Keratinocyte (primary cell): ENCODE results near the gene TTC21B.

Experiments used
- EZH2 ChIP-seq: IDR thresholded peaks from one replicate; pipeline ENCODE4 v1.6.1; 2012; ENCODE audit warnings: inconsistent platforms, mild to moderate bottlenecking, low read length, moderate library complexity
- TF ChIP-seq, protein P1 (sequence below), 3 experiments: IDR thresholded peaks in 1 of 3; conservative IDR thresholded peaks in 1 of 3; optimal IDR thresholded peaks in 1 of 3; 2 replicates in 2 of 3; 3 replicates in 1 of 3; pipeline versions ENCODE3 to v1.5.1; 2011; ENCODE audit warnings: low read length in 3 of 3, mild to moderate bottlenecking in 3 of 3, moderate library complexity in 2 of 3, control low read depth in 1 of 3, inconsistent platforms in 1 of 3; ENCODE audit not compliant: insufficient read depth in 2 of 3; ENCODE audit errors: extremely low read depth in 1 of 3

- TF ChIP-seq, protein P1, sequence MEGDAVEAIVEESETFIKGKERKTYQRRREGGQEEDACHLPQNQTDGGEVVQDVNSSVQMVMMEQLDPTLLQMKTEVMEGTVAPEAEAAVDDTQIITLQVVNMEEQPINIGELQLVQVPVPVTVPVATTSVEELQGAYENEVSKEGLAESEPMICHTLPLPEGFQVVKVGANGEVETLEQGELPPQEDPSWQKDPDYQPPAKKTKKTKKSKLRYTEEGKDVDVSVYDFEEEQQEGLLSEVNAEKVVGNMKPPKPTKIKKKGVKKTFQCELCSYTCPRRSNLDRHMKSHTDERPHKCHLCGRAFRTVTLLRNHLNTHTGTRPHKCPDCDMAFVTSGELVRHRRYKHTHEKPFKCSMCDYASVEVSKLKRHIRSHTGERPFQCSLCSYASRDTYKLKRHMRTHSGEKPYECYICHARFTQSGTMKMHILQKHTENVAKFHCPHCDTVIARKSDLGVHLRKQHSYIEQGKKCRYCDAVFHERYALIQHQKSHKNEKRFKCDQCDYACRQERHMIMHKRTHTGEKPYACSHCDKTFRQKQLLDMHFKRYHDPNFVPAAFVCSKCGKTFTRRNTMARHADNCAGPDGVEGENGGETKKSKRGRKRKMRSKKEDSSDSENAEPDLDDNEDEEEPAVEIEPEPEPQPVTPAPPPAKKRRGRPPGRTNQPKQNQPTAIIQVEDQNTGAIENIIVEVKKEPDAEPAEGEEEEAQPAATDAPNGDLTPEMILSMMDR (optimal IDR thresholded peaks at IDR 0.05 in 1 of 3, IDR thresholded peaks at IDR 0.05 in 1 of 3, conservative IDR thresholded peaks at IDR 0.05 in 1 of 3; ENCODE audit: extremely low read depth in 1 of 3, insufficient read depth in 2 of 3, low read length in 3 of 3) = no peak
- no peak for TF ChIP-seq EZH2
Measured at GRCh38 chr2:165985120-165985519, 31.5 kb upstream of the TTC21B start.
